K562 (cell line): ENCODE data around the gene HSBP1L1.

ENCODE experiments used
- ATF2 ChIP-seq: sonication (generic); formaldehyde crosslinking; IDR thresholded peaks from 2 replicates; pipeline ENCODE4 v1.8.1; 2022; ENCODE audit warnings: missing genetic modification reagents
- BCL6 ChIP-seq: fragments of 250-450 bp; sonication (Bioruptor Pico); IDR thresholded peaks from 2 replicates; pipeline ENCODE4 v1.4.0; 2020
- CHD2 ChIP-seq: IDR thresholded peaks from 2 replicates; pipeline ENCODE4 v1.6.1; 2011; ENCODE audit warnings: low read depth, low read length
- GABPA ChIP-seq: fragments of 200-800 bp; sonication (Bioruptor generic); conservative IDR thresholded peaks from 2 replicates; pipeline ENCODE4 v1.6.1; 2016; ENCODE audit warnings: low read depth, missing genetic modification characterization, missing compliant biosample characterization
- SIX5 ChIP-seq, 2 experiments: IDR thresholded peaks; 2 replicates each; pipeline ENCODE4 v1.6.1; 2011; ENCODE audit warnings: low read length in 2 of 2, borderline replicate concordance in 1 of 2, low read depth in 1 of 2, mild to moderate bottlenecking in 1 of 2, moderate library complexity in 1 of 2; ENCODE audit not compliant: insufficient read depth in 1 of 2

DNA sequence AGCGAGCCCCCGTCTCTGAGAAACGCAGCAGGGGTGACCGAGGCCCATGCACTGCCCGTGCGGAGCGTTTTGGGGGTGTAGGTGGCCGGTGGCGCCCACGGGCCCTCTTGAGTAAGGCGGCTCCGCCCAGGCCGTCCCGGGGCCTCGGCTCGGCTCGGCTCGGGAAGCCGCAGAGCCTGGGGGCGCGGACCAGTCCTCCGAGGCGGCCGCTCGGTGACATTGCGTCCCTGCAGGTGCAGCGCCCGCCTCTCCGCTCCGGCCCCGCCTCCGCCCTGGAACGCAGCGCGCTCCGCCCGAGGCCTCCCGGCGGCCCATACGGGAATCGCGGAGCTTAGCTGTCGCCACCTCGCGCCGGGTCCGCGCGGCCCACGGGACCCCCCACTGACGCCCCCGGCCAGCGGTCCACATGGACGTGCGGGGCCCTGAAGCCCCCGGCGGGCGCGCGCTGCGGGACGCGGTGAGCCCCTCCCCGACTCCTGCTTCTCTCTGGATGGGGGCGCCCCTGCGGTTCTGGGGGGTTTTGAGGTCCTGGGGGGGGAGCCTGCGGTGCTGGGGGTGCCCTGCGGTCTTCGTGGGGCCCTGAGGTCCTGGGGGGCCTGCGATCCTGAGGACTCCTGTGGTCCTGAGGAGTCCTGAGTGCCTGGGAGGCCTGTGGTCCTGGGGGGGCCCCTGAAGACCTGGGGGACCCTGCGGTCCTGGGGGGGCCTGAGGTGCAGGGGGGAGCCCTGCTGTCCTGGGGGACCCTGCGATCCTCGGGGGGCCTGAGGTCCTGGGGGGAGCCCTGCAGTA is at the start of gene HSBP1L1:
- TF ChIP-seq BCL6 (CRISPR knock-in tag) (no peak), ATF2 (no peak), SIX5 (IDR thresholded peaks at IDR 0.05; ENCODE audit: borderline replicate concordance in 1 of 2, insufficient read depth in 1 of 2, low read depth in 1 of 2, low read length in 2 of 2) (no peak), GABPA (no peak), CHD2 (no peak)
